Measurements from ENCODE around the gene TIGD3.

Gene TIGD3

GRCh38 chr11:65373839-65374580, 19.5 kb downstream of the TIGD3 start:
- no peak for DNase-seq (ENCODE audit: low read depth)

- no peak for DNase-seq (ENCODE audit: low read depth)
Observed at GRCh38 chr11:65375012-65375411, 20.5 kb downstream of the TIGD3 start.

DNA sequence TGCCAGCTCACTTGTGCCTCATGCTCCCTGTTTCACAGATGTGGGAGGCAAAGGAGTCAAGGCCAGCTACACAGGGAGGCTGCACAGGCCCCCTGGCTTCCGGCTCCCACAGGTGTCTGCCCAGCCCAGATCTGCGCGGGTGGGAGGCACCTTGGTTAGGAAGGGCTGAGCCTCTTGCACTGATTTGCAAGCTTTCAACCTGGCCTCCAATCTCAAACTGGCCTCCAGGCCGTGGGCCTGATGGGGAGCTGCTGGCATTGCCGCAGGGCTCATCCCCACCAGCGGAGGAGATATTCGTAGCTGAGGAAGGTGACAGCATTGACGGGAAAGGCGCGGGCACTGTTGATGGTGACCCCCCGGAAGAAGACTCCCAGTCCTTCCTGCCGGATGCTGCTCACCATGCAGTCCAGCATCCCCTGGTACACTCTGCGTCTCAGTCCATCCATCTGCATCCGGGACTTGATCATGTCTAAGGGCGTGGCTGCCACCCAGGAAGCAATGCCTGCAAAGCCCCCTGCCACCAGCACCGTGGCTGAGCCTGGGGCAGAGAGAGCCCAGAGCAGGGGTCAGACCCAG, 21.7 kb downstream of the TIGD3 start:
- no peak for DNase-seq (ENCODE audit: low read depth)

- no peak for DNase-seq (ENCODE audit: low read depth)
Observed at GRCh38 chr11:65377036-65377435, 22.5 kb downstream of the TIGD3 start.

- DNase-seq (ENCODE audit: low read depth), result no peak
Observed at GRCh38 chr11:65377777-65378176, 23.2 kb downstream of the TIGD3 start.

DNA sequence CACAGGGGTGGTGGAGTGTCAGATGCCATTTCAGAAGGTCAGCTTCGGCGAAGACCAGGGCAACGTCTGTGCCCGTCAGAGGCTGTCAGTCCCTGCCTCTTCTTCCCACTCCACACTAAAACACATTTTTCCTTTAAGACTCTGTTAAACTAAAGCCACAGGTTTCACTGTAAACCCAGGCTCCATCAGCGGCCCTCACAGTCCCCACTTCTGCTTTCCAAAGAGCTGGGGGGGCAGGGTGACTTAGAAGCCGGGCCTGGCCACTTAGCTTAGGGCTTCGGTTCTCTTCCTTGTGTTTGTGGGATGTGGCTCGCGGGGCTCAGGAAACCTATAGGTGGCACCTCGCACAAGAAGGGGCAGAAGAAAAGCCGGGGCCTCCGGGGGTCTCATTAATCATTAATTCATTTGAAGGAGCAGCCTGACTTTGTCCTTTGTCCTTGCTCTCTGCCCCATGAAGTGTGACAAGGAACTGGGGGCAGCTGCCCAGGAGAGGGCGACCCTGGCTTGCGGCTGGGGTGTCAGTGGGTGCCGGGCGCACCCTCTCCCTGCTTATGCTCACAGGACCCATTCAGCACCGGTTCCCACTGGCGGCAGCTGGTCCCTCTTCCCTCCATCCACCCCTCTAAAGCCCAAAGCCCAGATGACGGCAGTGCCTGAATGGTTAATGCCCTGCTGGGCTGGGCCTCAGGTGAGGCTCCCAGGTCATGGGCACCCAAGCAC, 23.8 kb downstream of the TIGD3 start:
- no peak for DNase-seq (ENCODE audit: low read depth)

DNA sequence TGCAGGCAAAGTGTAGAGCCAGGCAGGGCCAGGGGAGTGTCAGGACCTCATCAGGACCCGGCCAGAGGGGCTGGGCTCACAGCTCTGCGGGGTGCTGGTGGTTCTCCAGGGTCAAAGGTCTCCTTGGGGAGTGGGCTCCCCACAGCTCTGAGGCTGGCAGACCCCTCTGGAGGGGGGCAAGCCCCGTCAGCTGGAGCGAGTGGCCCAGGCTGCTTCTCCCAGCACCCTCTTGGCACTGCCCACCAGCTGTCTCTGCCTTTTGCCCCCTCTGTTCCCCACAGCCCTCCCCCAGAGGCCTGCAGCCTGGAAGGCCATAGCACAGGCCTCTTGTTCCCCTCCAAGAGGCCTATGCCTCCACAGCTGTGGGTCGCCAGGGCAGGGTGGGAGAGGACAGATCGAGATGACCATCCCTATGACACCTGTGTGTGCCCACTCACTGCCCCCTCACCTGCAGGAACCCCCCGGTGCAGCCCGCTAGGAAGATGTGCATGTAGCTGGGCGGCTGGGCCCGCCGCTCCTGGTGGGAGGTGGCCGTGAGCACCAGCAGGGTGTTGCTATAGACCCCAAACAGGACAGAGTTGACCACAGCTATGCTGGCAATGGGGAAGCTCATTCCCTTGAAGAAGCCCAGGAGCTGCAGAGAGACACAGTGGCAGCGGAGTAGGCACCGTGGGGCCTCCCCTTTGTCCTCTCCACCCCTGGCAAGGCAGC, 24.5 kb downstream of the TIGD3 start:
- DNase-seq (ENCODE audit: low read depth), result no peak

DNA sequence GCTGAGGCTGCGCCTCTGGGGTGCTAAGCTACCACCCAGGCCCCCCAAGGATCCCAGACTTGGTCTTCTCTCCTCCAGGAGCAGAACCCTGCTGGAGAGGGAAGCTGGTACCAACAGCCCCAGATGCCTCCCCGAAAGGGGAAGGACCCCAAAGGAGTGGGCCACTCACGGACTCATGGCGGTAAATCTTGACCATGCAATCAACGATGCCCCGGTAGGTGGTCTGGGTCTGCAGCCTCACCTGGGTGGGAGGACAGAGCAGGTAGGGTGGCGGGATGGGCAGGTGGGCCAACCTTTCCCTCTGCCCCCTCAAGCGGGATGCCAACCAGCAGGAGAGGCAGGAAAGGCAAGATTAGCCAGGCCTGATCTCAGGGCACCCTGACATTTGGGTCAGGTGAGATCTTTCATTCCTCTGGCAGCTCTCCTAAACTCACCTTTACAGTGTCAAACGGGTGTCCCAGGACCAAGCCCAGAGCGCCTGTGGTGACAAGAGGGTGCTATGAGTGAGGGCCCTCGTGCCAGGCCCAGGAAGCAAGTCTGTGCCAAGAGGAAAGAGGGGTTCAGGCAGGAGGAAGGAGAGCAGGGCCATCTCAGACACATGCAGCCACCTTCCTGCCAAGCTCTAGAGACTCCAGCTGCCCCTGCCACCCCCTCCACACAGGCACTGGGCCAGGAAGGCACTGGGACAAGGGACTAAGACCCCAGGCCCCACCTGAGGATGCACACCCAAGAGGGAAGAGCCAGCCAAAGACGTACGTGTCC, 25.3 kb downstream of the TIGD3 start:
- no peak for DNase-seq (ENCODE audit: low read depth)

- no peak for DNase-seq (ENCODE audit: low read depth)
Observed at GRCh38 chr11:65380460-65381119, 26.0 kb downstream of the TIGD3 start.

GRCh38 chr11:65381716-65382032, 27.1 kb downstream of the TIGD3 start:
- peak; percentile 61 for DNase-seq (ENCODE audit: low read depth)

- peak; percentile 99 for DNase-seq (ENCODE audit: low read depth)
Observed at GRCh38 chr11:65382033-65382803, 27.7 kb downstream of the TIGD3 start, which contains the start of gene SLC25A45. TSS of gene SLC25A45 (minus strand) at chr11:65382646. CDS start at chr11:65381951, 695 bp downstream.

- no peak for DNase-seq (ENCODE audit: low read depth)
Observed at GRCh38 chr11:65382804-65383368, 28.3 kb downstream of the TIGD3 start.

- DNase-seq (ENCODE audit: low read depth), result no peak
Observed at GRCh38 chr11:65383778-65384177, 29.2 kb downstream of the TIGD3 start.

DNA sequence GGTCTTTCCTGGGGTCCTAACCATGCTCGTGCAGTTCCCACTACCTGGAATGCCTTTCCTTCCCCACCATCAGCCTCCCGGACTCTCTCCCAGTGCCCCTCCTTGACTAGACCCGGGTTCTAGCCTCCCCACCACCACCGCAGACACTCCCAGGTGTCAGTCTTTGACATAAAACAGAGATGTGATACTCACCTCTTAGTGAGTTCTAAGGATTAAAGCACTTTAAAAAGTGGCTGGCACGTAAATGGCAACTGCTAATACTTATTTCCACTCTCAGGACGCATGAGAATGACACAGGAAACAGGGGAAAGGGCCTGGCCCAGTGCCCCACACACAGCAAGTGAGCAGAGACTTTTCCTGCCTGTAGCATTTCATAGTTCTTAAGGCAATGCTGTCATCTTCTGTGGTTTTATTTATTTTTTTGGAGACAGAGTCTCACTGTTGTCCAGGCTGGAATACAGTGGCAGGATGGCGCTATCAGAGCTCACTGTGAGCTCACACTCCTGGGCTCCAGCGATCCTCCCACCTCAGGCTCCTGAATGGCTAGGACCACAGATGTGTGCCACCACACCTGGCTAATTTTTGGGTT, 29.8 kb downstream of the TIGD3 start:
- DNase-seq (ENCODE audit: low read depth), result peak; percentile 37

DNA sequence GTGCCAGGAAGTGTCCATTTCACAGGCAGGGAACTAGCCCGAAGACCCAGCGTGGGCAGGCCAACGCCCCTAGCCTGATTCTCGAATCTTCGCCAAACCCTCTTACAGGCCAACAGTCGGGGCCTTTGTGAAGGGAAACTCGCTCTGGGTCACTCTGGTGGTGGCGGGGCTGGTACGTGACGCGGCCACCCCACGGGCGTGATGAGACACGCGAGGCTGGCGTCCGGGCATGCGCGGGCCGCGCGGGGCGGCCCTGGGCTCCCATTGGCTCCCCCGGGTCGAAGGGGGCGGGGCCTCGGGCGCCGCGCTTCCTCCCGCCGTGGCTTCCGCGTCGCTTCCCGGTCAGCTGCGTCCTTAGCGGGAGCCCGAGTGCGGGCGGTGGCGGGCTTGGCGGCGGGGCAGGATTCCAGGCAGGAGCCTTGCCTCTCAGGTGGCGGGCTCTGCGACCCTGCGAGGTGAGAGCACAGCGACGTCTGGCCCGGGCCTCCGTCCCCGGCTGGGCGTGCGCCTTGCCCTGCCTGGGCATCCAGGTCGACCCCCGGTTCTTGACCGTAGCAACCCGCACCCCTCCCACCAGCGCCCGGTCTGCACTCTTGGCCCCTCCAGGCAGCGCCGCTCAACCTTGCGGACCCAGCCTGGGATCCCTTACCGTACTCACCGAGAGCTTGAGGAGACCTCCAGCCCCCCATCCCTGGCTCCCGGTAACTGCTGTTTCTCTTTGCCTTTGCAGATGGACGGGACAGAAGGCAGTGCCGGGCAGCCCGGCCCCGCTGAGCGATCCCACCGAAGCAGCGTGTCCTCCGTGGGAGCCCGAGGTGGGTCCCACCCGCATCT, 32.0 kb downstream of the TIGD3 start, which contains the start of gene FRMD8:
Gene FRMD8, plus strand, starts transcription at position 331 of the 834 bp plus-strand sequence. Its CDS starts 400 bp downstream, at position 731.
- peak; percentile 72 for DNase-seq (ENCODE audit: low read depth)

DNA sequence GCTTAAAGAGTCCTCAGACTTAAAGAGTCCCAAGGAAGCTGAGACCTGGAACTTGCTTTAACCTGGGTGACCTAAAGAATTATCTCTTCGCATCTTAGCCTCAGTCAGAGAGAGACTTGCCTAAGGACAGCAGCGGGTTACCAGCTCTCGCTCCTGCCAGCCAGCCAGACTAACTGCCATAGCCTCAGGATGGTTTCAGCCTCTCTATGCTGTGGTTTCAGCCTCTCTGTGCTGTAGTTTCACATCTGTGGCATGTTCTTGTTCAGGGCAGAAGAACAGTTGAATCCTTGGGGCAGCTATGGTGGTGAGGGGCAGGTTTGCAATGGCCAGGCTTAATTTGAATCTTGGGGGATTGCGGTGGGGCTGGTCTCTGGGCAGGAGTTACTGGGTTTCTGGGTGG, 34.2 kb downstream of the TIGD3 start:
- no peak for DNase-seq (ENCODE audit: low read depth)

DNA sequence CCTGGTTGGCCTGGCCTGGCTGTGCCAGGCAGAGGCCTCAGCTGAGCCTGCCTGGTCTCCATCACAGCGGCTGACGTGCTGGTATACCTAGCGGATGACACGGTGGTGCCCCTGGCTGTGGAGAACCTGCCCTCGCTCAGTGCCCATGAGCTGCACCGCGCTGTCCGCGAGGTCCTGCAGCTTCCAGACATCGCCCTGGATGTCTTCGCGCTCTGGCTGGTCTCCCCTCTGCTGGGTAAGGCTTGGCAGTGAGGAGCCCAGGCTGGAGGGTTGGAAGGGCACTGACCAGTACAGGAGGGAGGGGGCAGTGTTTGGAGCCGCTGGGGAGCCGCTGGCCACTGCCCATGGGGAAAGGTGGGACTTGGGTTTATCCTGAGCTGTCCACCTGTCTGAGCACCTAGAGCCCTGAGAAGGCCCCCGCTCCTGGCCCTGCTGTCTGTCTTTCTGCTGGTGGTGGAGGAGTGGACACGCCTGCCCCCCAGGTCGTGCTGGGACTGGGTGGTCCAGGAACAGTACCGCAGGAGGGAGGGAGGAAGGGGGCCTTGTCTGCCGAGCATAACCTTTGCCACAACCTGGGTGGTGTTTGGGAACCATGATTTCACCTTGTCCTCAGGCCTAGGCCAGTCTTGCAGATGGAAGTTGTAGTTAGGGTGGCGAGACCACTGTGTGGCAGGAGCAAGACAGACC, 34.9 kb downstream of the TIGD3 start:
- no peak for DNase-seq (ENCODE audit: low read depth)
